OCI-LY7 (cell line): ENCODE measurements around the gene DAPK1.

ENCODE experiments used
- CTCF ChIP-seq: fragments of 200-600 bp; sonication (generic); conservative IDR thresholded peaks from 2 replicates; pipeline ENCODE4 v1.5.1; 2014; ENCODE audit warnings: mild to moderate bottlenecking, antibody characterized with exemption, low read length, moderate library complexity, mixed read lengths
- EZH2phosphoT487 ChIP-seq: fragments of 200-600 bp; sonication (generic); IDR thresholded peaks from 2 replicates; pipeline ENCODE4 v1.6.1; 2018; ENCODE audit warnings: low read depth, borderline replicate concordance, mild to moderate bottlenecking, mixed run types, antibody characterized with exemption, low read length, moderate library complexity, mixed read lengths

GRCh38 chr9:87711857-87712800, 214.5 kb downstream of the DAPK1 start:
- TF ChIP-seq CTCF (no peak), EZH2phosphoT487 (no peak)
